Stimulated activated CD8-positive, alpha-beta memory T cell treated with anti-CD3 and anti-CD28 coated beads, Interleukin-4, amount 100 ng/mL, for 4 hours (primary cell): Measurements from ENCODE around the gene MMRN1.
"Not testable (repeated sequence)": the region's sequence is repeated elsewhere in the genome, so short reads cannot be mapped to it uniquely, and the experiment has no call there.

Experiments used
- DNase-seq, 2 donors: peaks; one replicate each; pipeline ENCODE4 v3.0.0-alpha.2; 2020; ENCODE audit warnings: low read depth in 2 of 2, low spot score in 1 of 2

Gene MMRN1

GRCh38 chr4:89894649-89895550 is at the start of gene MMRN1:
TSS of gene MMRN1 (plus strand) at chr4:89894854. CDS start at chr4:89894972, 118 bp downstream.
- DNase-seq, result no peak

GRCh38 chr4:89847571-89848325 is 46.9 kb upstream of the MMRN1 start:
- DNase-seq, result no peak

GRCh38 chr4:89855236-89855635 is 39.4 kb upstream of the MMRN1 start:
- no peak for DNase-seq

GRCh38 chr4:89860971-89861370 is 33.7 kb upstream of the MMRN1 start:
- no peak for DNase-seq

- no peak for DNase-seq
Observed at GRCh38 chr4:89863533-89863932, 31.1 kb upstream of the MMRN1 start.

- no peak for DNase-seq
Observed at GRCh38 chr4:89868276-89868675, 26.4 kb upstream of the MMRN1 start.

- DNase-seq, result no peak
Observed at GRCh38 chr4:89868999-89869589, 25.6 kb upstream of the MMRN1 start.

- no peak for DNase-seq
Observed at GRCh38 chr4:89871211-89871610, 23.4 kb upstream of the MMRN1 start.

GRCh38 chr4:89876548-89876947 is 18.1 kb upstream of the MMRN1 start:
- no peak for DNase-seq

GRCh38 chr4:89878611-89879010 is 16.0 kb upstream of the MMRN1 start:
- DNase-seq, result no peak

GRCh38 chr4:89879215-89879614 is 15.4 kb upstream of the MMRN1 start:
- no peak for DNase-seq

- no peak for DNase-seq
Observed at GRCh38 chr4:89889289-89889688, 5.4 kb upstream of the MMRN1 start.

- DNase-seq, result no peak
Observed at GRCh38 chr4:89897867-89898266, 3.2 kb downstream of the MMRN1 start.

- DNase-seq, result no peak
Observed at GRCh38 chr4:89898304-89898716, 3.7 kb downstream of the MMRN1 start.

GRCh38 chr4:89899152-89899551 is 4.5 kb downstream of the MMRN1 start:
- no peak for DNase-seq

- no peak for DNase-seq
Observed at GRCh38 chr4:89899854-89900253, 5.2 kb downstream of the MMRN1 start.

GRCh38 chr4:89901808-89902431 is 7.3 kb downstream of the MMRN1 start:
- not testable (repeated sequence) for DNase-seq

GRCh38 chr4:89904524-89904923 is 9.9 kb downstream of the MMRN1 start:
- DNase-seq, result no peak

GRCh38 chr4:89906316-89906715 is 11.7 kb downstream of the MMRN1 start:
- DNase-seq, result no peak

- no peak for DNase-seq
Observed at GRCh38 chr4:89906777-89907521, 12.3 kb downstream of the MMRN1 start.

- DNase-seq, result no peak
Observed at GRCh38 chr4:89909889-89910288, 15.2 kb downstream of the MMRN1 start.
